NAMALWA (cell line): ENCODE measurements around the gene RETREG3.
"Not testable (repeated sequence)": the region's sequence is repeated elsewhere in the genome, so short reads cannot be mapped to it uniquely, and the experiment has no call there.

Experiments used
- DNase-seq: peaks from one replicate; pipeline ENCODE4 v3.0.0-alpha.2; 2015; ENCODE audit warnings: low spot score

Gene RETREG3

GRCh38 chr17:42553161-42553818 lies 55.9 kb downstream of the RETREG3 start:
- no peak for DNase-seq

DNA sequence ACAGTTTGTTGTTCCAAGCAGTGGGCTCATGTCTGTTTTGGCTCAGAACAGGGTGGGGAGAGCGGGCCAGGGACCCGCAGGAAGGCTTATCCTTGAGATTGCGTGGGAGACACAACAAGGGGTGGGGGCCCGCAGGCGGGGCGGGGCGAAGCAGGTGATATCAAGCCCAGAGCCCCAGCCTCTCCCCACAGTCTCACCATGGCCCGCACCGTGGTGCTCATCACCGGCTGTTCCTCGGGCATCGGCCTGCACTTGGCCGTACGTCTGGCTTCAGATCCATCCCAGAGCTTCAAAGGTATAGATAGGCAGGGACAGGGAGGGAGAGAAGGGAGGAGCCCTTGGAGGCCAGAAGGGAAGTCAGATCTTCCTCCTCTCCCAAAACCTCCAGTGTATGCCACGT lies 56.4 kb downstream of the RETREG3 start, which contains the start of gene HSD17B1:
HSD17B1 (plus strand) TSS at position 188 of the 400 bp plus-strand sequence; CDS start at position 199, 11 bp downstream.
- not testable (repeated sequence) for DNase-seq

DNA sequence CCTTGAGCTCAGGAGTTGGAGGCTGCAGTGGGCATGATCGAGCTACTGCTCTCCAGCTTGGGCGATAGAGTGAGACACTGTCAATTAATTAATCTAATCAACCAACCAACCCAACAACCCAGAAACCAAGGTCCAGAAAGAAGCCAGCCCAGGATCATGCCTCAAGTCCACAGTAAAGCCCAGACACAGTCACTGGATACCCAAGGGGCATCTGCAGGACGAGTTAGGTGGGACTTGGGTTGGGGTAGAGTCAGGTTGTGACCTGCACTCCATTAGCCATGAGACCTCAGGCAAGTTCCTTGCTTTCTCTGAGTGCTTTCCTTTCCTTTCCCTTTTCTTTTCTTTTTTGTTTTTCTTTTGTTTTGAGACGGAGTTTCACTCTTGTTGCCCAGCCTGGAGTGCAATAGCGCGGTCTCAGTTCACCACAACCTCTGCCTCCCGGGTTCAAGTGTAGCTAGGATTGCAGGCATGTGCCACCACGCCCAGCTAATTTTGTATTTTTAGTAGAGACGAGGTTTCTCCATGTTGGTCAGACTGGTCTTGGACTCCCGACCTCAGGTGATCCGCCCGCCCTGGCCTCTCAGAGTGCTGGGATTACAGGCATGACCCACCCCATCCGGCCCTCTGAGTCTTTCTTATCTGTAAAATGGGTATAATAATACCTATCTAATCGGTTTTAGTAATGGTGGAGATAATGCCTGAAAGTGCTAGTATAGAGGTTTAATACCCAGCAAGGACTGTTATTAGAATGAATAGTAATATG lies 60.0 kb downstream of the RETREG3 start:
- DNase-seq = no peak

- peak; percentile 52 for DNase-seq
These were observed 60.9 kb downstream of the RETREG3 start for GRCh38 chr17:42548070-42548837.

DNA sequence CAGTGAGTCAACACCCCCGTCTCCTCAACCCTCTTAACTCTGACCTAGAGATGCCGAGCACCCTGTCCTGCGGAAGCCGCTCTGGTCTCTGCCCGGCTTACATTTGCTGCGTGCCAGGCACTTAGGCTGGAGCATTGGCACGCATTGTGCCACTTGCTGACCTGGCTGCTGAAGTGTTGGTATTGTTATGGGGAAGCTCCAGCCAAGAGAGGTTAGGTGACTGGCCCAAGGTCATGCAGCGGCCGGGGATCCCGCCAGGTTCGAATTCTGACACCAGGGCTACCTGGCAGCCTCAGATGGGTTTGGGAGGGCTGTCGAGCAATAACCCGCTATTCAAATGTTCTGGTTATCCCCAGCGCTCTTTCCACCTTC lies 61.5 kb downstream of the RETREG3 start:
- DNase-seq = no peak

- no peak for DNase-seq
These were observed 62.1 kb downstream of the RETREG3 start for GRCh38 chr17:42547001-42547461.

DNA sequence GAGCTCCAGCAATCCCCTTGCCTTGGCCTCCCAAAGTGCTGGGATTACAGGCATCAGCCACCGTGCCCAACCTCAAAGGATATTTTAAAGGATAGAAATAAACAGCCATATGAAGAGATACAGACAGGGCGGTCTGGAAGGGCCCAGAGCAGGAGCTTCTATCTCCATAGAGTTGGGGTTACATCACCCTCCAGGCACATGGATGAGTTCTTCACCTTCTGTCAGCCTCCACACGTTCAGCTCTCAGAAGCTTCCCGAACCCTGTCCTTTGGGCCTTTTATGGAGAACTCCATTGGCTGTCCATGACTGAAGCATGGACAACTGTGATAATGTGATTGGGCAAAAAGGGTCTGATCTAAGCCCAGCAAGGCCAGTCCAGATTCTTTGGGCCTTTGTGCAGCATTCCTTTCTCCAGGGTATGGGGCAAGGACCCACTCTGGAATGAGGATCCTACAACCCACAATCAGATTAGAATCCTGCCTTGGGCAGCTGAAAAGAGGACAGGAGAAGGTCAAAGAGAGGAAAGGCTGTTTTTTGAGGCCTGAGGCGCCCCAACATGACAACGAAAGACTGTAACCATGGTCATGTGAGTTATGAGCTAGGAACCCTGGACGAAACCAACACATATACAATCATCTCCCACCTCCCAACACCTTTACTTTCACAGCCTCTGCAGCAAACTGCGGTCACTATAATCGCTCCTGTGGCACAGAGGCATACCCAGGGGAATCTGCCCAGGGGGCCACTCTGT lies 63.2 kb downstream of the RETREG3 start:
- not testable (repeated sequence) for DNase-seq

DNA sequence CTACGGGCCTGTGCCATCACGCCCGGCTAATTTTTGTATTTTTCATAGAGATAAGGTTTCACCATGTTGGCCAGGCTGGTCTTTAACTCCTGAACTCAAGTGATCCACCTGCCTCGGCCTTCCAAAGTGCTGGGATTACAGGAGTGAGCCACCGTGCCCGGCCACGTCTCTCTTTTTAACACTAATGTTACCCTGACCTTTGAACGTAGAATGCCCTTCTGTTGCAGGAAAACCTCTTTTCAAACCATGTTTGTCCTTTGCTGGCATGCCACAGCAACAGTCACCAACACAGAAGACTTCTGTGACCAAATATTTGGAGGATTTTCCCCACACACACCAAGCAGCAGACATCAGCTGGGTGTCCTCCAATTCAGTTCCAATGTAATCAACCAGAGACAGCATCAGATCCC lies 64.3 kb downstream of the RETREG3 start:
- DNase-seq = no peak

DNA sequence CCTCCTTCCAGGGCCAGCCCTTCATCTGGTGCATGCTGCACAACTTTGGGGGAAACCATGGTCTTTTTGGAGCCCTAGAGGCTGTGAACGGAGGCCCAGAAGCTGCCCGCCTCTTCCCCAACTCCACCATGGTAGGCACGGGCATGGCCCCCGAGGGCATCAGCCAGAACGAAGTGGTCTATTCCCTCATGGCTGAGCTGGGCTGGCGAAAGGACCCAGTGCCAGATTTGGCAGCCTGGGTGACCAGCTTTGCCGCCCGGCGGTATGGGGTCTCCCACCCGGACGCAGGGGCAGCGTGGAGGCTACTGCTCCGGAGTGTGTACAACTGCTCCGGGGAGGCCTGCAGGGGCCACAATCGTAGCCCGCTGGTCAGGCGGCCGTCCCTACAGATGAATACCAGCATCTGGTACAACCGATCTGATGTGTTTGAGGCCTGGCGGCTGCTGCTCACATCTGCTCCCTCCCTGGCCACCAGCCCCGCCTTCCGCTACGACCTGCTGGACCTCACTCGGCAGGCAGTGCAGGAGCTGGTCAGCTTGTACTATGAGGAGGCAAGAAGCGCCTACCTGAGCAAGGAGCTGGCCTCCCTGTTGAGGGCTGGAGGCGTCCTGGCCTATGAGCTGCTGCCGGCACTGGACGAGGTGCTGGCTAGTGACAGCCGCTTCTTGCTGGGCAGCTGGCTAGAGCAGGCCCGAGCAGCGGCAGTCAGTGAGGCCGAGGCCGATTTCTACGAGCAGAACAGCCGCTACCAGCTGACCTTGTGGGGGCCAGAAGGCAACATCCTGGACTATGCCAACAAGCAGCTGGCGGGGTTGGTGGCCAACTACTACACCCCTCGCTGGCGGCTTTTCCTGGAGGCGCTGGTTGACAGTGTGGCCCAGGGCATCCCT lies 65.7 kb downstream of the RETREG3 start:
- no peak for DNase-seq

DNA sequence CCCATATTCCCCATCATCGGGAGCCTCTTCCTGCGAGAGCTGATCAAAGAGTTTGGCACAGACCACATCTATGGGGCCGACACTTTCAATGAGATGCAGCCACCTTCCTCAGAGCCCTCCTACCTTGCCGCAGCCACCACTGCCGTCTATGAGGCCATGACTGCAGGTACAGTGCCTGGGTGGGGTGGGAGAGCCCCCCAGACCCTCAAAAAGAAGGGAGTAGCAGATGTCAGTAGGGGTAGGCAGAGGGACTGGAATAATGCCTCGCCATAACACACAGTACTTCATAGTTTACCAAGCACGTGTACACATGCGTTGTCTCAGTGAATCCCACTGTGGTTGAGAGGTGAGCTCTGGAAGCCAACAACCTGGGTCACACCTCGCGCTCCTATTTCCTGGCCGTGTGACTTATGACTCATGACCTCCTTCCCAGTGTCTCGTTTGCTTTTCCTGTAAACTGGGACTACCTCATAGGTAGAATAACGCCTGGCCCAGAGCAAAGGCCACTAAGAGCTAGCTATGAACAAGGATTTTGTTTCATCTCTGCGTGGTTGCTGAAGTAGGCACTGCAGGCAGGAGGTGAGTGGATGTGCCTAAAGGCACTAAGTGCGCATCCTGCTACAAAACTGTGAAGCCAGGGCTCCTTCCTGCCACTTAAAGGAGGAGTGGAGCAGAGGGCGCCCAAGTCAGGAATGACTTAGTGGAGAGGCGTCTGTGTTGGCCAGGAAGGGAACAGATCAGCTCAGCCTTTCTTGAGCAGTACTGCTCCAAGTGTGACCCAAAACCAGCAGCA lies 67.9 kb downstream of the RETREG3 start:
- DNase-seq = no peak

- not testable (repeated sequence) for DNase-seq
These were observed 68.6 kb downstream of the RETREG3 start for GRCh38 chr17:42540558-42540957.

- no peak for DNase-seq
These were observed 70.7 kb downstream of the RETREG3 start for GRCh38 chr17:42538482-42538881.

DNA sequence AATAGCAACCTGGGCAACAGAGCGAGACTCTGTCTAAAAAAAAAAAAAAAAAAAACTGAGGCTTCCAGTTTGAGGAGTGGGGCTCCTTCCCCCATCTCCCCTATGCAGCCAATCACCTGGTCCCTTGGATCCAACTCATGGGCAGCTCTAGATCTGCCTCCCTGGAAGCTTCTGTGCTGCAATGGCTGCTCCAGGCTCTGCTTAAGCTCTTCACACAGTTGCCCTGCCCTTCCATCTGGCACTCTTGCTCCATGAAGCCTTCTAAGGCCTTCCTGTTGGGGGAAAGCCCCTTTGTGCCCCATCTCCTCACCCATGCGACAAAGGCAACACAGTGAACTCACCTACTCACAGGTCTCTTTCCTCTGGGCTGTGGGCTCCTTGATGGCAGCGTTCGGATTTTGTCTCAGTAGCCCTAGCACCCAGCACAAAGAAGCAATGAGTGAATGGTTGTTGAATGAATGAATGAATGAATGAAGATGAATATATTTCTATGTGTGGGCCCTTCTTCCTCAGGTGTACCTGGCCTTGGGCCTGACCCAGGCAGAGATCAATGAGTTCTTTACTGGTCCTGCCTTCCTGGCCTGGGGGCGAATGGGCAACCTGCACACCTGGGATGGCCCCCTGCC lies 71.2 kb downstream of the RETREG3 start:
- no peak for DNase-seq

- DNase-seq = no peak
These were observed 71.9 kb downstream of the RETREG3 start for GRCh38 chr17:42537156-42537805.

DNA sequence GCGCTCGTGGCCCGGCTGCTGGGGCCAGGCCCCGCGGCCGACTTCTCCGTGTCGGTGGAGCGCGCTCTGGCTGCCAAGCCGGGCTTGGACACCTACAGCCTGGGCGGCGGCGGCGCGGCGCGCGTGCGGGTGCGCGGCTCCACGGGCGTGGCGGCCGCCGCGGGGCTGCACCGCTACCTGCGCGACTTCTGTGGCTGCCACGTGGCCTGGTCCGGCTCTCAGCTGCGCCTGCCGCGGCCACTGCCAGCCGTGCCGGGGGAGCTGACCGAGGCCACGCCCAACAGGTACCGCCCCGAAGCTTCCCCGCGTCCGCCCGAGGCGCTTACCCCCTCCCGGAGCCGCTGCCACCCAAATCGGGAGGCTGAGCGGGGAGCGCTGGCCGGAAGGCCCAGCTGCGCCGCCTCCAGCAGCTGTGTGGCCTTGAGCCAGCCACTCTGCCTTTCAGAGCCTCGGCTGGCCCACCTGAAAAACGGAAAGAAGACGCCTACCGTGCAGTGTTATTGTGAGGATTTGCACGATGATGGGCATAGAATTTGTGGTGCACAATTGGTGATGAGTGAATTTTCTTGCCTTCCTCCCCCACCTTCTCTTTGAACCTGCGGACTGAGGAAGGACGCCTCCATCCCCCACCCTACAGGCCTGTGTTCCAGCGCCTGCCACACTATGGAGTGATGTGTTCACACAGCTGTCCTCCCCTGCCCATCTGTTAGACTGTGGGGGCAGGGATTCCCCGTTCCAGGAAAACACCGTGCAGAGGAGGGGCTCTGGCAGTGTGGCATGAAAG lies 72.6 kb downstream of the RETREG3 start:
- DNase-seq = peak; percentile 77

- peak; percentile 95 for DNase-seq
These were observed 73.2 kb downstream of the RETREG3 start, which contains the start of gene NAGLU for GRCh38 chr17:42536048-42536371. Gene NAGLU, plus strand, starts transcription at chr17:42536241. Its CDS starts 32 bp downstream, at chr17:42536273.

DNA sequence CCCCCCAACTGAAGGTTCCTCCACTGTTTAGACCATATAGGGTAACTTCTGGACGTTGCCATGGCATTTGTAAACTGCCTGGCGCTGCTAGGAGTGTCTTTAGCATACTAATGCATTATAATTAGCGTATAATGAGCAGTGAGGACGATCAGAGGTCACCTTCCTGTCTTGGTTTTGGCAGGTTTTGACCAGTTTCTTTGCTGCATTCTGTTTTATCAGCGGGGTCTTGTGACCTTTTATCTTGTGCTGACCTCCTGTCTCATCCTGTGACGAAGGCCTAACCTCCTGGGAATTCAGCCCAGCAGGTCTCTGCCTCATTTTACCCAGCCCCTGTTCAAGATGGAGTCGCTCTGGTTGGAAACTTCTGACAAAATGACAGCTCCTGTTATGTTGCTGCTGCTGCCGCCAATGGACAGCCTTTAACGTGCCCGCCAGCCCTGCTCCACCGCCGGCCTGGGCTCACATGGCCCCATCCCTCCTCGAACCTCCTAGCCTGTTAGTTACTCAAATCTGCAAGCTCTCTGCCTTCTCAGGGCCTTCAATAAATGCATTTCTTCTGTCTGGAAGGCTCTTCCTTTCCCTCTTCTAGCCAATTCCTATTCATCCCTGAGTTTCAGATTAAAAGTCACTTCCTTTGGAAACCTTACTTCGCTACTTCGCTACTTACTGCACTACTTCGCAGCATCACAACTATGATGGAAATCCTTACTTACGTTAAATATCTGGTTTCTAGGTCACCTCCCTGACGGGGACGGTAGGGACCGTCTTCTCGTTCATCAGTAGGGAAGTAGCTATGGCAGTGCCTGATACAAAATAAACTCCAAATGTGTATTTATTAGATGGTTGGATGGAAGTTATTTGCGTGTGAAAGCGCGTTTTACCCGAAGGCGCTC lies 73.8 kb downstream of the RETREG3 start:
- peak; percentile 26 for DNase-seq
